Osteoblast (primary cell): Measurements from ENCODE around the gene SLC51B. TPM values are rescaled to one million over a fixed set of nuclear protein-coding genes. Genes with fewer than 3 reads are reported as not detected.
A peak's percentile ranks its signal among the peaks of the same experiment; 100 is the strongest.

Source experiments
- DNase-seq: peaks from one replicate; pipeline ENCODE4 v3.0.0; 2011; ENCODE audit warnings: low spot score, mixed read lengths; ENCODE audit not compliant: insufficient read length; ENCODE audit errors: missing footprints
- H2AFZ ChIP-seq: 2 replicates; pipeline ENCODE4 v1.6.0; 2011; ENCODE audit warnings: mild to moderate bottlenecking, low read length
- H3K27ac ChIP-seq: 2 replicates; pipeline ENCODE4 v1.5.1; 2011; ENCODE audit warnings: mild to moderate bottlenecking, low read depth, low read length, moderate library complexity
- H3K27me3 ChIP-seq: 2 replicates; pipeline ENCODE4 v1.6.0; 2012; ENCODE audit warnings: mild to moderate bottlenecking, control low read depth, inconsistent platforms, low read length, moderate library complexity; ENCODE audit not compliant: insufficient read depth
- H3K36me3 ChIP-seq: 2 replicates; pipeline ENCODE4 v1.5.1; 2011; ENCODE audit warnings: mild to moderate bottlenecking, low read length, control low read depth, moderate library complexity; ENCODE audit not compliant: insufficient read depth
- H3K4me1 ChIP-seq: 2 replicates; pipeline ENCODE4 v1.5.1; 2011; ENCODE audit warnings: mild to moderate bottlenecking, low read length, control low read depth, moderate library complexity; ENCODE audit not compliant: insufficient read depth
- H3K4me2 ChIP-seq: 2 replicates; pipeline ENCODE4 v1.6.0; 2011; ENCODE audit warnings: mild to moderate bottlenecking, low read length; ENCODE audit not compliant: insufficient read depth
- H3K4me3 ChIP-seq: fragments of 200-600 bp; sonication (generic); 3 replicates; pipeline ENCODE4 v1.5.1; 2012; ENCODE audit warnings: mild to moderate bottlenecking, low read length, inconsistent platforms; ENCODE audit not compliant: insufficient read depth
- H3K79me2 ChIP-seq: 2 replicates; pipeline ENCODE4 v1.6.0; 2012; ENCODE audit warnings: mild to moderate bottlenecking, low read length, control low read depth, inconsistent platforms; ENCODE audit not compliant: insufficient read depth
- H3K9me3 ChIP-seq: 2 replicates; pipeline ENCODE4 v1.5.1; 2011; ENCODE audit warnings: low read depth, low read length, control low read depth
- H4K20me1 ChIP-seq: 2 replicates; pipeline ENCODE4 v1.6.0; 2012; ENCODE audit warnings: mild to moderate bottlenecking, low read length, control low read depth; ENCODE audit not compliant: insufficient read depth
- CTCF ChIP-seq: IDR thresholded peaks from 2 replicates; pipeline ENCODE4 v1.5.1; 2011; ENCODE audit warnings: mild to moderate bottlenecking, low read depth, low read length, moderate library complexity; ENCODE audit errors: extremely low read depth
- total RNA-seq: library from RNA; depleted of rRNA; stranded (reverse); fragments of >200 nt; gene quantifications from 2 replicates; pipeline ENCODE4 v1.2.3, GENCODE V29; 2012

Gene SLC51B
- total RNA-seq, 1 donor = not detected

DNA sequence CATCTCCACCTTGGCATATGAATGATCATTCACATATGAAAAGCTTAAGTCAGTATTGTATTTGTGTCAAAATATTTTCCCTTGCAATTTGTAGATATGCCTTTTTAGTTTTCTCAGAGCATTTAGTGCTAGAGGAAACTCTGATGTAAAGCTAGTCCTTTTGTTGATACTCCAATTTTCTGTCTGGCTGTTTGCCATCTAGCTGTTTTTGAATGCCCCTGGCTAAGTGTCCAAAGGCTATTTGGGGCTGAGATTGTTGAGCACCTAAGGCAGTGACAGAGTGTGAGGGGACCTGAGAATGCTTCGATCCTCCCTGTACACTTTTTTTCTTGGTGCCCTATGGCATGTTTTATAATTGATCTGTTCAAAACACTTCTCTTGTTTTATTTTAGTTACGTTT lies 3.1 kb downstream of the SLC51B start:
- H3K4me3 ChIP-seq = no peak overlapping the region
- H4K20me1 ChIP-seq = no peaks in the 10 kb centered on the region
- H3K27me3 ChIP-seq = no peaks in the 10 kb centered on the region
- peaks cover 19% of the 10 kb centered on the region for H3K4me1 ChIP-seq
- H3K79me2 ChIP-seq = no peaks in the 10 kb centered on the region
- no peak for TF ChIP-seq CTCF
- no peak overlapping the region for H3K27ac ChIP-seq
- no peak overlapping the region for H3K4me2 ChIP-seq
- H3K36me3 ChIP-seq = no peaks in the 10 kb centered on the region
- H2AFZ ChIP-seq = no peak overlapping the region
- no peak for DNase-seq
- H3K9me3 ChIP-seq = no peaks in the 10 kb centered on the region

GRCh38 chr15:65049418-65049840 lies 4.2 kb downstream of the SLC51B start:
- Histone ChIP-seq H3K79me2 (no peaks in the 10 kb centered on the region), H4K20me1 (no peaks in the 10 kb centered on the region), H3K36me3 (no peaks in the 10 kb centered on the region), H3K4me1 (peaks cover 12% of the 10 kb centered on the region), H3K9me3 (no peaks in the 10 kb centered on the region), H3K4me2 (peak overlapping the region; percentile 81), H3K27me3 (no peaks in the 10 kb centered on the region), H3K4me3 (peak overlapping the region; percentile 54), H2AFZ (peak overlapping the region; percentile 46), H3K27ac (no peak overlapping the region)
- no peak for TF ChIP-seq CTCF
- DNase-seq = peak; percentile 96

DNA sequence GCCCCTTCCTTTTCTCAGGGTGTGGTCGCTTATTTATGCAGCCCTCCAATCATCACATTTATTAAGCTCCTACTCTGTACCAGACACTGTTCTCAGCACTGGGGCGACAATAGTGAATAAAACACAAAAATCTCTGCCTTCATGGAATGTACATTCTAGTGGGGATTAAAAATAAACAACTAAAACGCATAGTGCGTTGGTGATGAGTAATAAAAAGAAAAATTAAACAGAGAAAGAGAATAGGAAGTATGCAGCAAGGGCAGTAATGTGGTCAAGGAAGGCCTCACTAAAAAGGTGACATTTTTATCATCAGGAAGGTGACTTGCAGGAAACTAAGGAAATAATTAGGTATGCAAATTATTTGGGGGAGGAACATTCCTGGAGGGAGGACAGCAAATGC lies 5.1 kb downstream of the SLC51B start:
- no peaks in the 10 kb centered on the region for H3K9me3 ChIP-seq
- no peak for TF ChIP-seq CTCF
- H3K4me3 ChIP-seq = no peak overlapping the region
- DNase-seq = no peak
- no peaks in the 10 kb centered on the region for H3K27me3 ChIP-seq
- H3K79me2 ChIP-seq = no peaks in the 10 kb centered on the region
- H4K20me1 ChIP-seq = no peaks in the 10 kb centered on the region
- H2AFZ ChIP-seq = no peak overlapping the region
- H3K4me2 ChIP-seq = no peak overlapping the region
- no peaks in the 10 kb centered on the region for H3K36me3 ChIP-seq
- no peak overlapping the region for H3K27ac ChIP-seq
- H3K4me1 ChIP-seq = peaks cover 6% of the 10 kb centered on the region

- H3K36me3 ChIP-seq = no peaks in the 10 kb centered on the region
- no peak for DNase-seq
- no peaks in the 10 kb centered on the region for H3K9me3 ChIP-seq
- H3K4me1 ChIP-seq = peaks cover 10% of the 10 kb centered on the region
- no peak overlapping the region for H3K4me3 ChIP-seq
- H3K79me2 ChIP-seq = no peaks in the 10 kb centered on the region
- no peak for TF ChIP-seq CTCF
- H4K20me1 ChIP-seq = no peaks in the 10 kb centered on the region
- no peak overlapping the region for H3K4me2 ChIP-seq
- no peak overlapping the region for H2AFZ ChIP-seq
- no peaks in the 10 kb centered on the region for H3K27me3 ChIP-seq
- H3K27ac ChIP-seq = no peak overlapping the region
Observed at GRCh38 chr15:65051266-65051665, 6.1 kb downstream of the SLC51B start.
